ENCODE data around the gene LTO1. TPM values are rescaled to one million over a fixed set of nuclear protein-coding genes. Genes with fewer than 3 reads are reported as not detected.
"Not testable (repeated sequence)": the region's sequence is repeated elsewhere in the genome, so short reads cannot be mapped to it uniquely, and the experiment has no call there.

Gene LTO1
- total RNA-seq, 1 experiment from 2014 or later, result 21.9 TPM

- no peak for DNase-seq (ENCODE audit: low read depth)
These were observed 27.1 kb upstream of the LTO1 start for GRCh38 chr11:69702239-69702691.

- peak; percentile 55 for DNase-seq (ENCODE audit: low read depth)
These were observed 25.4 kb upstream of the LTO1 start for GRCh38 chr11:69700278-69701140.

- DNase-seq (ENCODE audit: low read depth), result peak; percentile 8
These were observed 24.1 kb upstream of the LTO1 start for GRCh38 chr11:69699213-69699612.

GRCh38 chr11:69698362-69698761 is 23.2 kb upstream of the LTO1 start:
- DNase-seq (ENCODE audit: low read depth), result no peak

GRCh38 chr11:69697861-69698260 is 22.7 kb upstream of the LTO1 start:
- DNase-seq (ENCODE audit: low read depth), result no peak

- DNase-seq (ENCODE audit: low read depth), result no peak
These were observed 22.3 kb upstream of the LTO1 start for GRCh38 chr11:69697469-69697843.

- no peak for DNase-seq (ENCODE audit: low read depth)
These were observed 21.8 kb upstream of the LTO1 start for GRCh38 chr11:69696749-69697468.

- DNase-seq (ENCODE audit: low read depth), result not testable (repeated sequence)
These were observed 20.8 kb upstream of the LTO1 start for GRCh38 chr11:69695995-69696394.

GRCh38 chr11:69695581-69695980 is 20.4 kb upstream of the LTO1 start:
- no peak for DNase-seq (ENCODE audit: low read depth)

GRCh38 chr11:69694781-69695180 is 19.6 kb upstream of the LTO1 start:
- DNase-seq (ENCODE audit: low read depth), result no peak

- DNase-seq (ENCODE audit: low read depth), result no peak
These were observed 17.3 kb upstream of the LTO1 start for GRCh38 chr11:69692422-69692821.

GRCh38 chr11:69691463-69691862 is 16.3 kb upstream of the LTO1 start:
- DNase-seq (ENCODE audit: low read depth), result no peak

GRCh38 chr11:69689484-69690319 is 14.5 kb upstream of the LTO1 start:
- no peak for DNase-seq (ENCODE audit: low read depth)

- not testable (repeated sequence) for DNase-seq (ENCODE audit: low read depth)
These were observed 13.0 kb upstream of the LTO1 start for GRCh38 chr11:69687969-69688771.

- no peak for DNase-seq (ENCODE audit: low read depth)
These were observed 11.7 kb upstream of the LTO1 start for GRCh38 chr11:69686856-69687255.

GRCh38 chr11:69686452-69686851 is 11.3 kb upstream of the LTO1 start:
- DNase-seq (ENCODE audit: low read depth), result no peak

GRCh38 chr11:69685348-69685747 is 10.2 kb upstream of the LTO1 start:
- no peak for DNase-seq (ENCODE audit: low read depth)

- DNase-seq (ENCODE audit: low read depth), result no peak
These were observed 9.5 kb upstream of the LTO1 start for GRCh38 chr11:69684651-69685050.

- no peak for DNase-seq (ENCODE audit: low read depth)
These were observed 8.7 kb upstream of the LTO1 start for GRCh38 chr11:69683764-69684333.

GRCh38 chr11:69682681-69683326 is 7.7 kb upstream of the LTO1 start:
- no peak for DNase-seq (ENCODE audit: low read depth)

All from LHCN-M2 (cell line).